HG03432 (cell line): ENCODE measurements around the gene ACOX1.

ENCODE experiments used
- ATAC-seq: cut with Tn5 transposase; IDR thresholded peaks from one replicate; pipeline ENCODE4 v1.9.1; 2021; ENCODE audit warnings: mild to moderate bottlenecking, moderate library complexity; ENCODE audit not compliant: unreplicated experiment

Gene ACOX1

GRCh38 chr17:75893305-75894048 is 85.5 kb downstream of the ACOX1 start:
- ATAC-seq = no peak

- ATAC-seq = no peak
Observed at GRCh38 chr17:75892556-75893224, 86.3 kb downstream of the ACOX1 start.

- no peak for ATAC-seq
Observed at GRCh38 chr17:75891605-75892555, 87.1 kb downstream of the ACOX1 start.
